ENCODE data around the gene DDX47. TPM values are rescaled to one million over a fixed set of nuclear protein-coding genes. Genes with fewer than 3 reads are reported as not detected.

Gene DDX47
- total and polyA plus RNA-seq, 10 of the 15 experiments (the other 5 are each of a cell fraction or from before 2014, with no cell fraction given) = 84.8 to 266 (median 120) TPM

DNA sequence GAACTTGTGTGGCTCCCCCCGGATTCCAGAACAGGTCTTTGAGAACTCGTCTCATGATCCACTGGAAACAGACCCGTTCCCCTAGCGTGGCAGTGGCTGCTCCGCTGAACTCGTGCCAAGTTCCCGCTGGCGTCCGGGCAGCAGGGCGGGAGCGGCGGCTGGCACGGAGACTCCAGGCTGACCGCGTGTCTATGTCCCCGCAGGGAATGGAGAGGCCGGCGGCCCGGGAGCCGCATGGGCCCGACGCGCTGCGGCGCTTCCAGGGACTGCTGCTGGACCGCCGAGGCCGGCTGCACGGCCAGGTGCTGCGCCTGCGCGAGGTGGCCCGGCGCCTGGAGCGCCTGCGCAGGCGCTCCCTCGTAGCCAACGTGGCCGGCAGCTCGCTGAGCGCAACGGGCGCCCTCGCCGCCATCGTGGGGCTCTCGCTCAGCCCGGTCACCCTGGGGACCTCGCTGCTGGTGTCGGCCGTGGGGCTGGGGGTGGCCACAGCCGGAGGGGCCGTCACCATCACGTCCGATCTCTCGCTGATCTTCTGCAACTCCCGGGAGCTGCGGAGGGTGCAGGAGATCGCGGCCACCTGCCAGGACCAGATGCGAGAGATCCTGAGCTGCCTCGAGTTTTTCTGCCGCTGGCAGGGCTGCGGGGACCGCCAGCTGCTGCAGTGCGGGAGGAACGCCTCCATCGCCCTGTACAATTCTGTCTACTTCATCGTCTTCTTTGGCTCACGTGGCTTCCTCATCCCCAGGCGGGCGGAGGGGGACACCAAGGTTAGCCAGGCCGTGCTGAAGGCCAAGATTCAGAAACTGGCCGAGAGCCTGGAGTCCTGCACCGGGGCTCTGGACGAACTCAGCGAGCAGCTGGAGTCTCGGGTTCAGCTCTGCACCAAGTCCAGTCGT lies 26.2 kb upstream of the DDX47 start (continued):
- no peak for TF ChIP-seq CHD2 (IDR thresholded peaks at IDR 0.05; ENCODE audit: borderline replicate concordance, low read depth, low read length)
- TF ChIP-seq KLF5 (IDR thresholded peaks at IDR 0.05; ENCODE audit: partially characterized antibody) = peak; percentile 45
- TF ChIP-seq NFYA (IDR thresholded peaks at IDR 0.05; ENCODE audit: borderline replicate concordance, low read depth, low read length) = no peak
- TF ChIP-seq, protein P1, sequence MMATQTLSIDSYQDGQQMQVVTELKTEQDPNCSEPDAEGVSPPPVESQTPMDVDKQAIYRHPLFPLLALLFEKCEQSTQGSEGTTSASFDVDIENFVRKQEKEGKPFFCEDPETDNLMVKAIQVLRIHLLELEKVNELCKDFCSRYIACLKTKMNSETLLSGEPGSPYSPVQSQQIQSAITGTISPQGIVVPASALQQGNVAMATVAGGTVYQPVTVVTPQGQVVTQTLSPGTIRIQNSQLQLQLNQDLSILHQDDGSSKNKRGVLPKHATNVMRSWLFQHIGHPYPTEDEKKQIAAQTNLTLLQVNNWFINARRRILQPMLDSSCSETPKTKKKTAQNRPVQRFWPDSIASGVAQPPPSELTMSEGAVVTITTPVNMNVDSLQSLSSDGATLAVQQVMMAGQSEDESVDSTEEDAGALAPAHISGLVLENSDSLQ (IDR thresholded peaks at IDR 0.05) = no peak
- TF ChIP-seq IKZF2 (IDR thresholded peaks at IDR 0.05) = peak in 1 of 2 experiments; percentile 36; a peak in 1 of 4 replicates
- no peak for TF ChIP-seq NFIC (IDR thresholded peaks at IDR 0.05; ENCODE audit: low read depth, low read length)
- TF ChIP-seq SMARCA5 (IDR thresholded peaks at IDR 0.05) = no peak
- TF ChIP-seq, protein P2, sequence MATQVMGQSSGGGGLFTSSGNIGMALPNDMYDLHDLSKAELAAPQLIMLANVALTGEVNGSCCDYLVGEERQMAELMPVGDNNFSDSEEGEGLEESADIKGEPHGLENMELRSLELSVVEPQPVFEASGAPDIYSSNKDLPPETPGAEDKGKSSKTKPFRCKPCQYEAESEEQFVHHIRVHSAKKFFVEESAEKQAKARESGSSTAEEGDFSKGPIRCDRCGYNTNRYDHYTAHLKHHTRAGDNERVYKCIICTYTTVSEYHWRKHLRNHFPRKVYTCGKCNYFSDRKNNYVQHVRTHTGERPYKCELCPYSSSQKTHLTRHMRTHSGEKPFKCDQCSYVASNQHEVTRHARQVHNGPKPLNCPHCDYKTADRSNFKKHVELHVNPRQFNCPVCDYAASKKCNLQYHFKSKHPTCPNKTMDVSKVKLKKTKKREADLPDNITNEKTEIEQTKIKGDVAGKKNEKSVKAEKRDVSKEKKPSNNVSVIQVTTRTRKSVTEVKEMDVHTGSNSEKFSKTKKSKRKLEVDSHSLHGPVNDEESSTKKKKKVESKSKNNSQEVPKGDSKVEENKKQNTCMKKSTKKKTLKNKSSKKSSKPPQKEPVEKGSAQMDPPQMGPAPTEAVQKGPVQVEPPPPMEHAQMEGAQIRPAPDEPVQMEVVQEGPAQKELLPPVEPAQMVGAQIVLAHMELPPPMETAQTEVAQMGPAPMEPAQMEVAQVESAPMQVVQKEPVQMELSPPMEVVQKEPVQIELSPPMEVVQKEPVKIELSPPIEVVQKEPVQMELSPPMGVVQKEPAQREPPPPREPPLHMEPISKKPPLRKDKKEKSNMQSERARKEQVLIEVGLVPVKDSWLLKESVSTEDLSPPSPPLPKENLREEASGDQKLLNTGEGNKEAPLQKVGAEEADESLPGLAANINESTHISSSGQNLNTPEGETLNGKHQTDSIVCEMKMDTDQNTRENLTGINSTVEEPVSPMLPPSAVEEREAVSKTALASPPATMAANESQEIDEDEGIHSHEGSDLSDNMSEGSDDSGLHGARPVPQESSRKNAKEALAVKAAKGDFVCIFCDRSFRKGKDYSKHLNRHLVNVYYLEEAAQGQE (IDR thresholded peaks at IDR 0.05; ENCODE audit: low read depth, low read length) = no peak

All from GM12878 (cell line).